Measurements from ENCODE around the gene GPR61.
A peak's percentile ranks its signal among the peaks of the same experiment; 100 is the strongest.

The GPR61 gene

GRCh38 chr1:109541102-109541501 lies 1.4 kb downstream of the GPR61 start:
- no peaks in the 10 kb centered on the region for H3K27me3 ChIP-seq (ENCODE audit: low read depth, low read length)
- H3K4me1 ChIP-seq (ENCODE audit: control insufficient read depth in 1 of 2, insufficient read depth in 2 of 2, low read length in 2 of 2) = peaks cover 4 to 6% of the 10 kb centered on the region in 2 donors
- no peak overlapping the region for H3K4me3 ChIP-seq (ENCODE audit: low read depth in 1 of 2, low read length in 2 of 2)
- no peaks in the 10 kb centered on the region for H3K9me3 ChIP-seq (ENCODE audit: control insufficient read depth in 1 of 2, low read length in 2 of 2)
- H3K36me3 ChIP-seq (ENCODE audit: control insufficient read depth in 1 of 2, insufficient read depth in 2 of 2, low read length in 2 of 2) = no peaks in the 10 kb centered on the region
- no peak overlapping the region for H3K27ac ChIP-seq (ENCODE audit: low read length)

GRCh38 chr1:109542657-109543056 lies 3.0 kb downstream of the GPR61 start:
- H3K27ac ChIP-seq (ENCODE audit: low read length) = no peak overlapping the region
- H3K36me3 ChIP-seq (ENCODE audit: control insufficient read depth in 1 of 2, insufficient read depth in 2 of 2, low read length in 2 of 2) = no peaks in the 10 kb centered on the region
- no peaks in the 10 kb centered on the region for H3K27me3 ChIP-seq (ENCODE audit: low read depth, low read length)
- H3K4me3 ChIP-seq (ENCODE audit: low read depth in 1 of 2, low read length in 2 of 2) = no peak overlapping the region
- H3K4me1 ChIP-seq (ENCODE audit: control insufficient read depth in 1 of 2, insufficient read depth in 2 of 2, low read length in 2 of 2) = peaks cover 10 to 11% of the 10 kb centered on the region in 2 donors
- H3K9me3 ChIP-seq (ENCODE audit: control insufficient read depth in 1 of 2, low read length in 2 of 2) = no peaks in the 10 kb centered on the region

- no peak overlapping the region for H3K27ac ChIP-seq (ENCODE audit: low read length)
- H3K36me3 ChIP-seq (ENCODE audit: control insufficient read depth in 1 of 2, insufficient read depth in 2 of 2, low read length in 2 of 2) = peaks cover 0 to under 1% of the 10 kb centered on the region in 2 donors
- H3K9me3 ChIP-seq (ENCODE audit: control insufficient read depth in 1 of 2, low read length in 2 of 2) = no peaks in the 10 kb centered on the region
- H3K27me3 ChIP-seq (ENCODE audit: low read depth, low read length) = no peaks in the 10 kb centered on the region
- H3K4me3 ChIP-seq (ENCODE audit: low read depth in 1 of 2, low read length in 2 of 2) = no peak overlapping the region
- peaks cover 10 to 11% of the 10 kb centered on the region in 2 donors for H3K4me1 ChIP-seq (ENCODE audit: control insufficient read depth in 1 of 2, insufficient read depth in 2 of 2, low read length in 2 of 2)
These were observed 3.8 kb downstream of the GPR61 start for GRCh38 chr1:109543283-109543987.

- Histone ChIP-seq H3K36me3 (ENCODE audit: control insufficient read depth in 1 of 2, insufficient read depth in 2 of 2, low read length in 2 of 2) (peaks cover 0 to 4% of the 10 kb centered on the region in 2 donors), H3K4me1 (ENCODE audit: control insufficient read depth in 1 of 2, insufficient read depth in 2 of 2, low read length in 2 of 2) (peaks cover 10 to 11% of the 10 kb centered on the region in 2 donors), H3K27ac (ENCODE audit: low read length) (no peak overlapping the region), H3K9me3 (ENCODE audit: control insufficient read depth in 1 of 2, low read length in 2 of 2) (no peaks in the 10 kb centered on the region), H3K4me3 (ENCODE audit: low read depth in 1 of 2, low read length in 2 of 2) (no peak overlapping the region), H3K27me3 (ENCODE audit: low read depth, low read length) (no peaks in the 10 kb centered on the region)
These were observed 4.5 kb downstream of the GPR61 start for GRCh38 chr1:109543988-109544735.

GRCh38 chr1:109546311-109547109 lies 6.8 kb downstream of the GPR61 start:
- H3K27ac ChIP-seq (ENCODE audit: low read length) = peak overlapping the region; percentile 99
- no peaks in the 10 kb centered on the region for H3K27me3 ChIP-seq (ENCODE audit: low read depth, low read length)
- H3K4me1 ChIP-seq (ENCODE audit: control insufficient read depth in 1 of 2, insufficient read depth in 2 of 2, low read length in 2 of 2) = peaks cover 11 to 25% of the 10 kb centered on the region in 2 donors
- H3K4me3 ChIP-seq (ENCODE audit: low read depth in 1 of 2, low read length in 2 of 2) = peak overlapping the region; percentile 81 to 90
- H3K36me3 ChIP-seq (ENCODE audit: control insufficient read depth in 1 of 2, insufficient read depth in 2 of 2, low read length in 2 of 2) = peaks cover 0 to 4% of the 10 kb centered on the region in 2 donors
- H3K9me3 ChIP-seq (ENCODE audit: control insufficient read depth in 1 of 2, low read length in 2 of 2) = no peaks in the 10 kb centered on the region

GRCh38 chr1:109547463-109548320 lies 8.0 kb downstream of the GPR61 start:
- Histone ChIP-seq H3K27me3 (ENCODE audit: low read depth, low read length) (no peaks in the 10 kb centered on the region), H3K4me3 (ENCODE audit: low read depth in 1 of 2, low read length in 2 of 2) (peak overlapping the region; percentile 81 to 90), H3K36me3 (ENCODE audit: control insufficient read depth in 1 of 2, insufficient read depth in 2 of 2, low read length in 2 of 2) (peaks cover 0 to 4% of the 10 kb centered on the region in 2 donors), H3K27ac (ENCODE audit: low read length) (peak overlapping the region; percentile 99), H3K9me3 (ENCODE audit: control insufficient read depth in 1 of 2, low read length in 2 of 2) (no peaks in the 10 kb centered on the region), H3K4me1 (ENCODE audit: control insufficient read depth in 1 of 2, insufficient read depth in 2 of 2, low read length in 2 of 2) (peaks cover 11 to 31% of the 10 kb centered on the region in 2 donors)

GRCh38 chr1:109548321-109549267 lies 8.9 kb downstream of the GPR61 start, which contains the start of gene GNAI3:
GNAI3 (plus strand) TSS chr1:109548615; CDS start chr1:109548721, 106 bp downstream.
- peak within 1 kb of the TSS; percentile 81 to 90 for H3K4me3 ChIP-seq (ENCODE audit: low read depth in 1 of 2, low read length in 2 of 2)
- H3K4me1 ChIP-seq (ENCODE audit: control insufficient read depth in 1 of 2, insufficient read depth in 2 of 2, low read length in 2 of 2) = peaks cover 11 to 31% of the 10 kb centered on the region in 2 donors
- H3K27ac ChIP-seq (ENCODE audit: low read length) = peak within 1 kb of the TSS; percentile 99
- no peaks in the 10 kb centered on the region for H3K27me3 ChIP-seq (ENCODE audit: low read depth, low read length)
- H3K9me3 ChIP-seq (ENCODE audit: control insufficient read depth in 1 of 2, low read length in 2 of 2) = no peaks in the 10 kb centered on the region
- peaks cover 0 to 4% of the 10 kb centered on the region in 2 donors for H3K36me3 ChIP-seq (ENCODE audit: control insufficient read depth in 1 of 2, insufficient read depth in 2 of 2, low read length in 2 of 2)

GRCh38 chr1:109556563-109556962 lies 16.9 kb downstream of the GPR61 start:
- no peak overlapping the region for H3K27ac ChIP-seq (ENCODE audit: low read length)
- H3K4me3 ChIP-seq (ENCODE audit: low read depth in 1 of 2, low read length in 2 of 2) = no peak overlapping the region
- no peaks in the 10 kb centered on the region for H3K27me3 ChIP-seq (ENCODE audit: low read depth, low read length)
- H3K4me1 ChIP-seq (ENCODE audit: control insufficient read depth in 1 of 2, insufficient read depth in 2 of 2, low read length in 2 of 2) = peaks cover 0 to 18% of the 10 kb centered on the region in 2 donors
- H3K36me3 ChIP-seq (ENCODE audit: control insufficient read depth in 1 of 2, insufficient read depth in 2 of 2, low read length in 2 of 2) = no peaks in the 10 kb centered on the region
- H3K9me3 ChIP-seq (ENCODE audit: control insufficient read depth in 1 of 2, low read length in 2 of 2) = no peaks in the 10 kb centered on the region

- Histone ChIP-seq H3K36me3 (ENCODE audit: control insufficient read depth in 1 of 2, insufficient read depth in 2 of 2, low read length in 2 of 2) (no peaks in the 10 kb centered on the region), H3K4me1 (ENCODE audit: control insufficient read depth in 1 of 2, insufficient read depth in 2 of 2, low read length in 2 of 2) (peaks cover 0 to 19% of the 10 kb centered on the region in 2 donors), H3K9me3 (ENCODE audit: control insufficient read depth in 1 of 2, low read length in 2 of 2) (no peaks in the 10 kb centered on the region), H3K27me3 (ENCODE audit: low read depth, low read length) (no peaks in the 10 kb centered on the region), H3K4me3 (ENCODE audit: low read depth in 1 of 2, low read length in 2 of 2) (no peak overlapping the region), H3K27ac (ENCODE audit: low read length) (no peak overlapping the region)
These were observed 17.8 kb downstream of the GPR61 start for GRCh38 chr1:109557520-109557919.

- Histone ChIP-seq H3K4me3 (ENCODE audit: low read depth in 1 of 2, low read length in 2 of 2) (no peak overlapping the region), H3K4me1 (ENCODE audit: control insufficient read depth in 1 of 2, insufficient read depth in 2 of 2, low read length in 2 of 2) (peaks cover 0 to 31% of the 10 kb centered on the region in 2 donors), H3K36me3 (ENCODE audit: control insufficient read depth in 1 of 2, insufficient read depth in 2 of 2, low read length in 2 of 2) (no peaks in the 10 kb centered on the region), H3K27ac (ENCODE audit: low read length) (no peak overlapping the region), H3K27me3 (ENCODE audit: low read depth, low read length) (no peaks in the 10 kb centered on the region), H3K9me3 (ENCODE audit: control insufficient read depth in 1 of 2, low read length in 2 of 2) (no peaks in the 10 kb centered on the region)
These were observed 20.3 kb downstream of the GPR61 start for GRCh38 chr1:109559995-109560394.
